Hematopoietic multipotent progenitor cell treated with erythropoietin and hydrocortisone succinate and interleukin-3 and kit ligand, for 4 days (in vitro differentiated cells): Measurements from ENCODE around the gene STX10.

ENCODE experiments used
- DNase-seq: peaks from one replicate; pipeline ENCODE4 v3.0.0-alpha.2; 2015

The STX10 gene

GRCh38 chr19:13138916-13139198 lies 11.3 kb downstream of the STX10 start:
- DNase-seq = no peak

DNA sequence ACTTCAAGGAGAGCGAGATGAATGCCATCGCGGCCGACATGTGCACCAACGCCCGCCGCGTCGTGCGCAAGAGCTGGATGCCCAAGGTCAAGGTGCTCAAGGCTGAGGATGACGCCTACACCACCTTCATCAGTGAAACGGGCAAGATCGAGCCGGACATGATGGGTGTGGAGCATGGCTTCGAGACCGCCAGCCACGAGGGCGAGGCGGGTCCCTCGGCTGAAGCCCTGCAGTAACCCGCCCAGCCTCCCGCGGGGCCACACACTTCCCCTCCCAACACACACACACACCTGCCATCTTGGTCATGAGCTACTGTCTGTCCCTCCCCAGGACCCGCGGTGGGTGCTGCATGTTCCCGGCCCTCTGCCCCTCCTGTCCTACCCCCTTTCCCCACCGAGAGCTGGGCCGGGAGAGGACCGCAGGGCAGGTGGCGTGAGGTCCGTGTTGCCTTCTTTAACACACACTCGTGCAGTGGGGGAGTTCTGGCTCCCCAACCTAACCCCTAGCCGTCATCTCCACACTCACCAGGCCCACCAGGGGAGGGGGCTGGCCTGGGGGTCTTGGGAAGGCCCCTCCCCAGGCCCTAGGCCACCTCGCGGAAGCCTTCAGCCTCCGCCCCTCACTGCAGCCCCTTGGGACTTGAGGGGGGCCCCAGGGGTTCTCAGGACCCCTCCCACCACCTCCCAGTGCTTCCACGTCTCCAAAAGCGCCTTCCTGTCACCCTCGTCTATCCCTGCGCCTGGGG lies 11.8 kb downstream of the STX10 start:
- DNase-seq = no peak

DNA sequence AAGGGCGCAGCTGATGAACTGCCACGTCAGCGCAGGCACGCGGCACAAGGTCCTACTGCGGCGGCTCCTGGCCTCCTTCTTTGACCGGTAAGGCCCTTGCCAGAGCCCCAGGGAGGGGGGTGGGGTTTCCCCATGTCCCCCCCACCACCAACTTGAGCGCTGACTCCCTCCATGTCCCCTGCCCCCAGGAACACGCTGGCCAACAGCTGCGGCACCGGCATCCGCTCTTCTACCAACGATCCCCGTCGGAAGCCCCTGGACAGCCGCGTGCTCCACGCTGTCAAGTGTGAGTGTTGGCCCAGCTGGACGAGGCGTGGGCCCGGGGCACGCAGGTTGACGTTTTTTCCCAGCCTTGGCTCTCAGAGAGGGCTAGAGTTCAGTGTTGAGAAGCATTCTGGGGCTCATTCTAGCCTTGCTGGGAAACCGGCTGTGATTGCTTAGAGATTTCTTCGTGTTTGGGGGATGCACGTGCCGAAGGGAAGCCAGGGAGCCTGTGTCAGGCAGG lies 12.8 kb downstream of the STX10 start:
- DNase-seq = no peak

DNA sequence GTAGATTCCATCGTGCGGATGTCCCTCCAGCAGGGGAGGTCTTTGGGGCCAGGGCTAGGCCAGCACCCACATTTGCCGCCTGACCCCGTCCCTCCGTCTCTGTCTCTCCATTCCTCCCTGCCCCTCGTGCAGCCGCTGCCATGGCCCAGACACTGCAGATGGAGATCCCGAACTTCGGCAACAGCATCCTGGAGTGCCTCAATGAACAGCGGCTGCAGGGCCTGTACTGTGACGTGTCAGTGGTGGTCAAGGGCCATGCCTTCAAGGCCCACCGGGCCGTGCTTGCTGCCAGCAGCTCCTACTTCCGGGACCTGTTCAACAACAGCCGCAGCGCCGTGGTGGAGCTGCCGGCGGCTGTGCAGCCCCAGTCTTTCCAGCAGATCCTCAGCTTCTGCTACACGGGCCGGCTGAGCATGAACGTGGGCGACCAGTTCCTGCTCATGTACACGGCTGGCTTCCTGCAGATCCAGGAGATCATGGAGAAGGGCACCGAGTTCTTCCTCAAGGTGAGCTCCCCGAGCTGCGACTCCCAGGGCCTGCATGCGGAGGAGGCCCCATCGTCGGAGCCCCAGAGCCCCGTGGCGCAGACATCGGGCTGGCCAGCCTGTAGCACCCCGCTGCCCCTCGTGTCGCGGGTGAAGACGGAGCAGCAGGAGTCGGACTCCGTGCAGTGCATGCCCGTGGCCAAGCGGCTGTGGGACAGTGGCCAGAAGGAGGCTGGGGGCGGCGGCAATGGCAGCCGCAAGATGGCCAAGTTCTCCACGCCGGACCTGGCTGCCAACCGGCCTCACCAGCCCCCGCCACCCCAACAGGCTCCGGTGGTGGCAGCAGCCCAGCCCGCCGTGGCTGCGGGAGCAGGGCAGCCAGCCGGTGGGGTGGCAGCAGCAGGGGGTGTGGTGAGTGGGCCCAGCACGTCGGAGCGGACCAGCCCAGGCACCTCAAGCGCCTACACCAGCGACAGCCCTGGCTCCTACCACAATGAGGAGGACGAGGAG lies 14.8 kb downstream of the STX10 start:
- no peak for DNase-seq

GRCh38 chr19:13134626-13135025 lies 15.5 kb downstream of the STX10 start:
- no peak for DNase-seq

DNA sequence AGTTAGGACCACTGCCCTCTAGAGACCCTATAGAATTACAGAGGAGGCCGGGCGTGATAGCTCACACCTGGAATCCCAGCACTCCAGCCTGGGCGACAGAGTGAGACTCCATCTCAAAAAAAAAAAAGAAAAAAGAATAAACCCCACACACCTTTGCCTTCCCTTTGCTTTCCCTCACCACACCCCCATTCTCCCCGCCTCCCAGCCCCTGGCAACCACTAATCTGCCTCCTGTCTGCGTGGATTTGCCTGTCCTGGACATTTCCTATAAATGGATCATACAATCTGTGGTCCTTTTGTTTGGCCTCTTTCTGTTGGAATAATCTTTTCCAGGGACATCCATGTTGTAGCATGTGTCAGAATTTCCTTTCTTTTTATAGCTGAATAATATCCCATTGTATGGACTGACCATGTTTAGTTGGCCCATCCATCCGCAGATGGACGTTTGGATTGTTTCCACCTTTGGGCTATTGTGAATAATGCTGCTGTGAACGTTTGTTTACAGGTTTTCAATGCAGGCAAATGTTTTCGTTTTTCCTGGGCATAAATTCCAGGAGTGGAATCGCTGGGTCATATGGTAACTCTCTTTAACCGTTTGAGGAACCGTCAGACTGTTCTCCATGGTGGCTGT lies 16.8 kb downstream of the STX10 start:
- no peak for DNase-seq

DNA sequence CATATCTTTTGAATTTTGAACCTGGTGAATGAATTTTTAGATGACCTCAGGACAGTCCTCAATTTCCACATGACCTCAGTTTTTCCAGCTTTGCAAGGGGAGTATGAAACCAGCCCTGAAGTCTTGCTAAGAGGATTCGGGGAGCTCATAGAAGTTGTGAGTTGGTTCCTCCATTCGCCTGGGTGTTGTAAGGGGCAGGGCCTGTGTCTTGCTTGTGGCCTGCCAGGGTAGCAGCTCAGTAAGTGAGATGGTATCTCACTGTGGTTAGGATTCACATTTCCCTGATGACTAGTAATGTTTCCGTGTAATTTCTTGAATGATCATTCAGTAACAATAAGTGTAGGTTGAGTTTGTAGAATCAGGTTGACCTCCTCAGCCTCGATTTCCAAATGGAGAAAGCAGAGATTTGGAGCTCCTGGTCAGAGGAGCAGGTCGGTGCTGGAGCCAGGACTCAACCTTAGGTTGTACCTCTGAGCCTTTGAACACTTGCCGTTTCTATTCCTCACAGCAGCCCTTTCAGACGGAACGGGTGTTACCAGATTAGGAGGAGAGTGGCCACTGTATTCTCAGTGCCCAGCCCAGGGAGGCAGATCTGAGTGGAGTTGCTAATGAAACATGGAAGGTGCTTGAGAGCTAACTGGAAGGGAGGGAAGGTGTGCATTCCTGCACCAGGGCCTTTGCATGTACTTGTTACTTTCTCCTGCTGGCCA lies 17.5 kb downstream of the STX10 start:
- DNase-seq = peak; percentile 92

DNA sequence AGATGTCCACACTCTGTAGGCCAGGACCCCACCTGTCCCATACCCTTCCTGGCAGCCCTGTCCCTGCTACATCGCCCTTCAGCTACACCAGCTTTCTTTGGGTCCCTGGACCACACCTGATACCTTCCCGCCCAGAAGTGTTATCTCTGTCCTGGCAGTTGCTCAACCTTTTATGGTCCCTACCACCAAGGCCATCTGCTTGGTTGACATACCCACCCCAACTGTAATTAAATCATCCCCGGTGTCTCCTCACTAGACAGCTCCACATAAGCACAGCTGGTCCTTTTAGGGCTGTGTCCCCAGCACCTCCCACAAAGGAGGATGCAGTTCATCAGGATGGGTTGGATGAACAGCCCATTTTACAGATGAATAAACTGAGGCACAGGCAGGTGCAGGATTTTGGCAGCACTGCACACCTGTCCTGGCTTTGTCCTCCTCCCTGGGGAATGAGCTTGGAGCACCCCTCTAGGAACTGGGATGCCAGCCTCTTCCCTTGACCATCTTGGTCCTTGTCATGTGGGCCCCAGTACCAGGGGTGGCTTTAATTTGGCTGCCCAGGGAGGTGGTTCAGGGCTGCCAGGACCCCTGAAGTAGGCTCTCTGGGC lies 19.2 kb downstream of the STX10 start:
- DNase-seq = no peak

DNA sequence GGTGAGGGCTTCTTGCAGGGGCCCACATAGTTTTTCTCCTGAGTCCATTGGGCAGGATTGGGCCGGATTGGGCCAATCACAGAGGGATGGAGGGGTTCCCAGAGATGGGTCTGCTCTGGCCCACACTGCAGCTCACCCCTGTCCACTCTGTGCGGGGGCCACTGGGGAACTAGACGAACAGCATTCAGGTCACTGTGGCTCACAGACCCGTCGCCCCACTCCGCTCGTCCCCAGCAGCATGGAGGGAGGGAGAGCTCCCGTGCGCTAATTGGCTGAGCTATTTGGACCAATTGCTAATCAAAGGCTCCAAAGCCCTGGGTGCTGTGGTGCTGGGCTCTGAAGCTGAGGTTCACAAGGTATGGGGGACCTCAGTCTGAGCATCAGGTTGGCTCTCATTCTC lies 20.8 kb downstream of the STX10 start:
- no peak for DNase-seq

DNA sequence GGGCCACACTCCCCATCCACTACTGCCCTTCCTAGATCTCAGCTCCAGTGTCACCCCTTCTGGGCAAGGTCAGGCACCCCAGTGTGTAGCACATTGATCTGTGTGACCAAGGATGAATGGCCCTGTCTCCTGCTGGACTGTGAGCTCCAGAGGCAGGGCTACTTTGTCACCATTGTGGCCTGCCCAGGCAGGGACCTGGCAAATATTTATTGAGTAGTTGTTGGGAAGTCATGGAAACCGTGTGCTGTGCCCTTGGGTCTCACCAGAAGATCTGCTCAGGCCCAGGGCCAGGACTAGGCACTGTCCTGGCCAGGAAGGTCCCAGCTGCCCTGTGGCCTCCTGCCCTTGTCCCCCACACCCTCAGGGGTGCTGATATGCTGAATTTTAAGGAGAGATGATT lies 21.6 kb downstream of the STX10 start:
- DNase-seq = no peak

GRCh38 chr19:13127811-13128575 lies 22.2 kb downstream of the STX10 start:
- DNase-seq = peak; percentile 37

GRCh38 chr19:13127051-13127450 lies 23.1 kb downstream of the STX10 start:
- DNase-seq = no peak

GRCh38 chr19:13122980-13123957 lies 26.9 kb downstream of the STX10 start:
- DNase-seq = no peak

DNA sequence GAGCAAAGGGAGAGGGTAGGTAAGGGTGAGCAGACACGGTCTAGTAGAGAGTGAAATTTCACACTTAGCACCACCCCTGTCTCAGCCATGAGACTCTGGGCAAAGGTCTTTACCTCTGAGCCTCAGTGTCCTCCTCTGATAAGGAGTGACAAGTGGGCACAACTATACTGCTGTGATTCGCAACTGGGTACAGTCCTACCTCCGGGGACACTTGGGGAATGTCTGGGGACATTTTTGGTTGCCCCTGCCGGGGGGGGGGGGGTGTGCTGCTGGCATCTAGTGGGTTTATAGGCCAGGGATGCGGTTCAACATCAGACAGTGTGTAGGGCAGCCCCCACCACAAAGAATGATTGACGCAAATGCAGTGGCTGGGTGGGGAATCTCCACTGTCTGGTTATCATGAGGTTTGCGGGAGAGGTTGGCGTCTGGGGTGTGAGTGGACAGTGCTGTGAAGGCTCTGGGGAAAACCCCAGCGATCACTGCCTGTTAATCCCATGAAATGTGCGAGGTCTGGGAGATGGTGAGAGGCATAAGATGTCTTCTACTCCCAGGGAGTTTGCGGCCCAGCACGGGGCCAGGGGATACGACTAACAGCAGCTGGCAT lies 27.8 kb downstream of the STX10 start:
- DNase-seq = no peak

GRCh38 chr19:13121551-13122274 lies 28.5 kb downstream of the STX10 start:
- no peak for DNase-seq

- no peak for DNase-seq
Observed at GRCh38 chr19:13120817-13121216, 29.4 kb downstream of the STX10 start.

DNA sequence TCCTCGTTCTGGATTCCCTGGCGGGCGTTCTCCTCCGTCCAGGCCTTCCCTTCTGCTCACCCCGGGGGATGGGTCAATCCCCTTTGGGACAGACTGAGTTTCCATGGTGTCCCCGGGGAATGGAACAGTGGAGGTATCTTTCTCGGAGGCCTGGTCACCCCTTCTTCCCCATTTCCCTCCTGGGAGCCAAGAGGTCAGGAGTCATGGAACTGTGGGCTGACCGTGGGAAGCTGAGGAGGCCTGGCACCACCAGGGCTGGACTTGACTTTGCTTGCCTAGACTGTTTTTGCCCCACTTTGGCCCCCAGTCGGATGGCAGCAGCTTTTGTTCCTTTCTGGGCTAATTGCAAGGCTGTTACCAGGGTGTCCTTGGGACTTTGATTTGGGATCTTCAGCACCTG lies 30.1 kb downstream of the STX10 start:
- DNase-seq = no peak

DNA sequence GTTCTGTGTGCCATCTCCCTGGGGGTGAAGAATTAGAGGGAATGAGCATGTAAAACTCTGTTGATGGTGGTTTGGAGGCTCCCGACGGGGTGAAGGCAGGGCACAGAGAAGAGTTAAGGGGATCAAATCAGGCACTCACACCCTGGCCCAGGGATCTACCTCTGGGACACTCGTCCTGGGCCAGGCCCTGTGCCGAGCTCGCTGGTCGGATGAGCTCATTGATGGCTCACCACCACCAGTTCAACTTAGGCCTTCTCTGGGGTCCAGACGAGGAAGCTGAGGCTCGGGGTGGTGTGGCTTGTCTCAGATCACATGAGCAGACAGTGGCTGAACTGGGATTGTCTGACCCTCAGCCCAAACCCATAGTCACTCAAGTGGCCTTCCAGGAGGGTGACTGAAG lies 30.5 kb downstream of the STX10 start:
- DNase-seq = no peak
